GM10266 (cell line): Measurements from ENCODE around the gene RYR2.
"Not testable (repeated sequence)": the region's sequence is repeated elsewhere in the genome, so short reads cannot be mapped to it uniquely, and the experiment has no call there.

ENCODE experiments used
- DNase-seq: peaks from one replicate; pipeline ENCODE4 v3.0.0; 2012; ENCODE audit errors: extremely low spot score
- CTCF ChIP-seq: IDR thresholded peaks from 2 replicates; pipeline ENCODE4 v1.5.1; 2012; ENCODE audit warnings: mild to moderate bottlenecking, low read depth; ENCODE audit not compliant: control insufficient read depth, insufficient read depth; ENCODE audit errors: missing control alignments

RYR2 gene

DNA sequence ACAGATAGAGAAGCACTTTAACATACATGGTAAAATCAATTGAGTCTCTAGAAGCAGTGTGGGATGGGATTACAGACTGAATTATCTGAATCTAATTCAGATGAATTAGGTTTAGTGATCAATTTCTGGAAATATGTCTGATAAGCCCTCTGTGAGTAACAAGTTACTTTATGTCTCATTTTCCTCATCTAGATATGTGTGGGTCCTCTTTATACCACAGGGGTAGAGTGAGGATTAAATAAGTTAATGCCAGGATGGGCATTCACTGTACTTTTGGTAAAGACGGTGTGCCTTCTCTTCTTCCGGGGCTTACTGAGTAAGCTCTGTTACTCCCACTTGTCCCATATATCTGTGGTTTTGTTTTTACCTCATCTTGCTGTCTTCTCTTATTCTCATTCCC is 225.8 kb downstream of the RYR2 start:
- TF ChIP-seq CTCF = no peak
- DNase-seq = no peak

- no peak for DNase-seq
- no peak for TF ChIP-seq CTCF
Observed at GRCh38 chr1:237269938-237270337, 228.0 kb downstream of the RYR2 start.

GRCh38 chr1:237270353-237270752 is 228.4 kb downstream of the RYR2 start:
- DNase-seq = no peak
- no peak for TF ChIP-seq CTCF

- DNase-seq = not testable (repeated sequence)
Observed at GRCh38 chr1:237277994-237278393, 236.0 kb downstream of the RYR2 start.

DNA sequence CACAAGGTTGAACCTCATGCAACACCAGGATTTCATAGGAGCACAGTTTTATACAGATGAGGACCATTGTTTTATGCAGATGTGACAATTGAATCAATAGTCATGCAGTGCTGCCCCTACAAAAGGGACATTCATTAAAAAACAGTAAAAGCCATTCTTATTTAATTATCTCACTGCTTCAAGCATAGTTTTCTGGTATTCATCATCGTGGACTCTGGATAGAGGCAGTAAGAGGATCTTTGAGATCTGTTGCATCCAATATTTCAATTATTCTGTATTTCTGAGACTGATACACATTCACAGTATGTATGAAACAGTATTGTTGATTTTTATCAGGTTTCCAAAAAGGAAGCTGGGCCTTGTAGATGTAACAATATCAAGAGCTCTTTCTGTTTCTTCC is 237.6 kb downstream of the RYR2 start:
- no peak for TF ChIP-seq CTCF
- DNase-seq = no peak

DNA sequence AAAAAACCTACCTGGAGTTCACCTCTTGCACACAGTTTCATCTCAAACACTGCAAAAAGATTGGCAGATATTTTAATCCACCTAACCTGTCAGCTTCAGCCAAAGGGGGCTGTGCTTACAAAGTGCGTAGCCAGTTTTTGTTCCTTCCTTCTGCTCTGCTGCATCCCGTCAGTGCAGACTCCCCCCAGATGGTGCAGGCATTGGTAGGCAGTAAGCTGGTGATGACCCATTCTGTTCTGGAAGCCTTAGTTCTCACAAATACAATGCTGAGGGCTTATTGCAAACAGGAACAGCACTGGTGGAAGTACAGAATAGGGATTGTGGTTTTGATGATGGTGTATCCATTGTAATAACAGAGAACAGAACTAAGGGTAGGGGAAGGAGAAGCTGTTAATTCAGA is 239.5 kb downstream of the RYR2 start:
- no peak for DNase-seq
- no peak for TF ChIP-seq CTCF

GRCh38 chr1:237282208-237282783 is 240.3 kb downstream of the RYR2 start:
- TF ChIP-seq CTCF = no peak

More at GRCh38 chr1:237282208-237282783, 240.3 kb downstream of the RYR2 start:
- no peak for DNase-seq
